ENCODE results near the gene CAPN14.

DNA sequence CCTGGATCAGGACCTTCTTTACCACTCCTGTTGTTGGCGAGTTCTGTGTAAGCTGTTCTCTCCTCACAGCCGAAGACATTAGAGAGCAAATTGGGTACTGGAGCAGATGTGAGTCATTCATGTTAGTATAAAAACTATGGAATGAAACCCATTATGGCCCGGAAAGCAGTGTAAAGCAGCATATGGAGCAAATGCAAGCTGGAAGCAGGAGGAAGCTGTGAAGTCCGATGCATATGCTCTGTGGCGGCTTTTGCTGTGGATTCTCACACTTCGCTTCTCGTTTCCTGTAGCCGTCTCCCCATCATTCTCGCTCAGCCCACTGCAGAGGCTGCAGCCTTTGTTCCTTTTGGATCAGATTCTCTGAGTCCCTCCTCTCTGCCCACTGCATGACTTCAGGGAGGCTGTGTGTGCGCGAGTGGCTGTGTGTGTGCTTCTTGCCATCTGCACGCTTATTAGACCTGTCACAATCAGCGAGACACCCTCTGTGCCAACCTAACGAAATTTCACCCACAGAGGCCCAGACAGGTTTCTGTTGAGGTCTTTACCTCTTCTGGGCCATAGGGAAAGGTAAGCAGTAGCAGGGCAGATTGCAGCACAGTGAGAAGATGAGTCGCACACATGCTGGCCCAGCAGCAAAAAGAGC is 75.8 kb downstream of the CAPN14 start:
- TF ChIP-seq, protein P1, sequence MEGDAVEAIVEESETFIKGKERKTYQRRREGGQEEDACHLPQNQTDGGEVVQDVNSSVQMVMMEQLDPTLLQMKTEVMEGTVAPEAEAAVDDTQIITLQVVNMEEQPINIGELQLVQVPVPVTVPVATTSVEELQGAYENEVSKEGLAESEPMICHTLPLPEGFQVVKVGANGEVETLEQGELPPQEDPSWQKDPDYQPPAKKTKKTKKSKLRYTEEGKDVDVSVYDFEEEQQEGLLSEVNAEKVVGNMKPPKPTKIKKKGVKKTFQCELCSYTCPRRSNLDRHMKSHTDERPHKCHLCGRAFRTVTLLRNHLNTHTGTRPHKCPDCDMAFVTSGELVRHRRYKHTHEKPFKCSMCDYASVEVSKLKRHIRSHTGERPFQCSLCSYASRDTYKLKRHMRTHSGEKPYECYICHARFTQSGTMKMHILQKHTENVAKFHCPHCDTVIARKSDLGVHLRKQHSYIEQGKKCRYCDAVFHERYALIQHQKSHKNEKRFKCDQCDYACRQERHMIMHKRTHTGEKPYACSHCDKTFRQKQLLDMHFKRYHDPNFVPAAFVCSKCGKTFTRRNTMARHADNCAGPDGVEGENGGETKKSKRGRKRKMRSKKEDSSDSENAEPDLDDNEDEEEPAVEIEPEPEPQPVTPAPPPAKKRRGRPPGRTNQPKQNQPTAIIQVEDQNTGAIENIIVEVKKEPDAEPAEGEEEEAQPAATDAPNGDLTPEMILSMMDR (IDR thresholded peaks at IDR 0.05): no peak
- no peak for TF ChIP-seq POLR2AphosphoS5 (IDR thresholded peaks at IDR 0.05)

Data from transverse colon (tissue), 4 donors.